ENCODE results near the gene ATP13A5.

- no peak for TF ChIP-seq CTCF (IDR thresholded peaks at IDR 0.05; ENCODE audit: low read depth, low read length)
- no peak for TF ChIP-seq EZH2phosphoT487 (IDR thresholded peaks at IDR 0.05; ENCODE audit: low read depth)
Observed at GRCh38 chr3:193240436-193240849, 138.1 kb downstream of the ATP13A5 start.
